ENCODE data around the gene RNASEH2A. TPM values are rescaled to one million over a fixed set of nuclear protein-coding genes. Genes with fewer than 3 reads are reported as not detected.

RNASEH2A gene
- polyA plus RNA-seq (25.7 and 28.2 TPM in 2 replicates), polyA minus RNA-seq (14.1 and 14.8 TPM in 2 replicates)

GRCh38 chr19:12806242-12807081 lies at the start of gene RNASEH2A:
TSS of gene RNASEH2A (plus strand) at chr19:12806584. CDS start at chr19:12806674, 90 bp downstream.
- Histone ChIP-seq H3K79me2 (replicated peaks; ENCODE audit: insufficient read depth, low read length) (peaks cover under 1% of the 10 kb centered on the region), H3K4me3 (ENCODE audit: low read length) (peak within 1 kb of the TSS; percentile 88), H4K20me1 (ENCODE audit: insufficient read depth) (no peaks in the 10 kb centered on the region), H3K27ac (ENCODE audit: low read length) (peak within 1 kb of the TSS; percentile 71), H3K9me3 (ENCODE audit: low read length) (no peaks in the 10 kb centered on the region), H3K36me3 (ENCODE audit: insufficient read depth, low read length) (no peaks in the 10 kb centered on the region), H3K9ac (ENCODE audit: low read length) (peak within 1 kb of the TSS; percentile 79), H3K4me2 (ENCODE audit: low read length) (peak within 1 kb of the TSS; percentile 92), H2AFZ (ENCODE audit: low read depth, low read length) (peak within 1 kb of the TSS; percentile 69), H3K27me3 (ENCODE audit: insufficient read depth, low read depth, low read length) (no peaks in the 10 kb centered on the region), H3F3A (ENCODE audit: insufficient read depth, low read length, poor library complexity, severe bottlenecking) (no peaks in the 10 kb centered on the region), H3K9me2 (ENCODE audit: insufficient read depth, low read length) (no peaks in the 10 kb centered on the region)
- TF ChIP-seq EP300 (conservative IDR thresholded peaks at IDR 0.05; ENCODE audit: poor library complexity, severe bottlenecking), result no peak
- peak; percentile 56 for TF ChIP-seq TAF1 (IDR thresholded peaks at IDR 0.05; ENCODE audit: low read depth)
- TF ChIP-seq REST (IDR thresholded peaks at IDR 0.05; ENCODE audit: borderline replicate concordance), result peak; percentile 63
- TF ChIP-seq CTCF (IDR thresholded peaks at IDR 0.05; ENCODE audit: poor library complexity, severe bottlenecking), result peak; percentile 38
- peak; percentile 22 for TF ChIP-seq SMC3 (conservative IDR thresholded peaks at IDR 0.05; ENCODE audit: poor library complexity)
- TF ChIP-seq RAD21 (conservative IDR thresholded peaks at IDR 0.05), result peak; percentile 39
- no peak for TF ChIP-seq EZH2 (IDR thresholded peaks at IDR 0.05; ENCODE audit: borderline replicate concordance, insufficient read depth, low read length, poor library complexity, severe bottlenecking)
- TF ChIP-seq MXI1 (conservative IDR thresholded peaks at IDR 0.05; ENCODE audit: poor library complexity, severe bottlenecking), result peak; percentile 97
- TF ChIP-seq POLR2AphosphoS5 (IDR thresholded peaks at IDR 0.05), result peak; percentile 87

- H3K9ac ChIP-seq (ENCODE audit: low read length), result no peak overlapping the region
- H3K79me2 ChIP-seq (replicated peaks; ENCODE audit: insufficient read depth, low read length), result no peaks in the 10 kb centered on the region
- no peaks in the 10 kb centered on the region for H3K36me3 ChIP-seq (ENCODE audit: insufficient read depth, low read length)
- TF ChIP-seq SMC3 (conservative IDR thresholded peaks at IDR 0.05; ENCODE audit: poor library complexity) (no peak), TAF1 (IDR thresholded peaks at IDR 0.05; ENCODE audit: low read depth) (no peak), REST (IDR thresholded peaks at IDR 0.05; ENCODE audit: borderline replicate concordance) (no peak), MXI1 (conservative IDR thresholded peaks at IDR 0.05; ENCODE audit: poor library complexity, severe bottlenecking) (no peak), POLR2AphosphoS5 (IDR thresholded peaks at IDR 0.05) (no peak), EP300 (conservative IDR thresholded peaks at IDR 0.05; ENCODE audit: poor library complexity, severe bottlenecking) (no peak), EZH2 (IDR thresholded peaks at IDR 0.05; ENCODE audit: borderline replicate concordance, insufficient read depth, low read length, poor library complexity, severe bottlenecking) (no peak), CTCF (IDR thresholded peaks at IDR 0.05; ENCODE audit: poor library complexity, severe bottlenecking) (peak; percentile 52), RAD21 (conservative IDR thresholded peaks at IDR 0.05) (no peak)
- H3K27me3 ChIP-seq (ENCODE audit: insufficient read depth, low read depth, low read length), result no peaks in the 10 kb centered on the region
- H3K4me2 ChIP-seq (ENCODE audit: low read length), result no peak overlapping the region
- no peak overlapping the region for H2AFZ ChIP-seq (ENCODE audit: low read depth, low read length)
- no peak overlapping the region for H3K4me3 ChIP-seq (ENCODE audit: low read length)
- H3F3A ChIP-seq (ENCODE audit: insufficient read depth, low read length, poor library complexity, severe bottlenecking), result no peaks in the 10 kb centered on the region
- H3K9me3 ChIP-seq (ENCODE audit: low read length), result no peaks in the 10 kb centered on the region
- H4K20me1 ChIP-seq (ENCODE audit: insufficient read depth), result no peaks in the 10 kb centered on the region
- H3K27ac ChIP-seq (ENCODE audit: low read length), result no peak overlapping the region
- H3K9me2 ChIP-seq (ENCODE audit: insufficient read depth, low read length), result no peaks in the 10 kb centered on the region
Observed at GRCh38 chr19:12757544-12758274, 48.7 kb upstream of the RNASEH2A start.

Measured in neural cell (in vitro differentiated cells).